Stimulated activated CD4-positive, alpha-beta T cell treated with anti-CD3 and anti-CD28 coated beads, TNF-alpha, amount 100 ng/mL, for 48 hours (primary cell): ENCODE results near the gene SHISA6.
"Not testable (repeated sequence)": the region's sequence is repeated elsewhere in the genome, so short reads cannot be mapped to it uniquely, and the experiment has no call there.

ENCODE experiments used
- DNase-seq, 3 donors: peaks; one replicate each; pipeline ENCODE4 v3.0.0-alpha.2; 2020; ENCODE audit warnings: low read depth in 3 of 3

SHISA6 gene

GRCh38 chr17:11303773-11304394 is 62.9 kb downstream of the SHISA6 start:
- no peak for DNase-seq

GRCh38 chr17:11304568-11304967 is 63.6 kb downstream of the SHISA6 start:
- DNase-seq, result no peak

GRCh38 chr17:11305524-11305923 is 64.5 kb downstream of the SHISA6 start:
- no peak for DNase-seq

- DNase-seq, result no peak
Measured at GRCh38 chr17:11308531-11308930, 67.5 kb downstream of the SHISA6 start.

GRCh38 chr17:11309033-11309432 is 68.0 kb downstream of the SHISA6 start:
- DNase-seq, result no peak

- no peak for DNase-seq
Measured at GRCh38 chr17:11309850-11310249, 68.8 kb downstream of the SHISA6 start.

GRCh38 chr17:11316451-11316850 is 75.4 kb downstream of the SHISA6 start:
- not testable (repeated sequence) for DNase-seq

- no peak for DNase-seq
Measured at GRCh38 chr17:11318207-11318606, 77.2 kb downstream of the SHISA6 start.

- DNase-seq, result no peak
Measured at GRCh38 chr17:11319894-11320293, 78.9 kb downstream of the SHISA6 start.

GRCh38 chr17:11324021-11324420 is 83.0 kb downstream of the SHISA6 start:
- no peak for DNase-seq

- DNase-seq, result no peak
Measured at GRCh38 chr17:11324846-11325420, 83.9 kb downstream of the SHISA6 start.

GRCh38 chr17:11326492-11326891 is 85.5 kb downstream of the SHISA6 start:
- DNase-seq, result no peak

- DNase-seq, result no peak
Measured at GRCh38 chr17:11328770-11329169, 87.8 kb downstream of the SHISA6 start.

- no peak for DNase-seq
Measured at GRCh38 chr17:11330006-11330405, 89.0 kb downstream of the SHISA6 start.

GRCh38 chr17:11330826-11331225 is 89.8 kb downstream of the SHISA6 start:
- DNase-seq, result no peak

- no peak for DNase-seq
Measured at GRCh38 chr17:11331547-11332513, 90.8 kb downstream of the SHISA6 start.

- DNase-seq, result no peak
Measured at GRCh38 chr17:11332706-11333105, 91.7 kb downstream of the SHISA6 start.

- DNase-seq, result no peak
Measured at GRCh38 chr17:11334493-11334892, 93.5 kb downstream of the SHISA6 start.

- DNase-seq, result no peak
Measured at GRCh38 chr17:11336290-11336689, 95.3 kb downstream of the SHISA6 start.

- no peak for DNase-seq
Measured at GRCh38 chr17:11340803-11341202, 99.8 kb downstream of the SHISA6 start.

- DNase-seq, result no peak
Measured at GRCh38 chr17:11342138-11342537, 101.1 kb downstream of the SHISA6 start.

GRCh38 chr17:11349106-11349505 is 108.1 kb downstream of the SHISA6 start:
- no peak for DNase-seq

- no peak for DNase-seq
Measured at GRCh38 chr17:11351479-11351878, 110.5 kb downstream of the SHISA6 start.
